WTC11 (cell line): ENCODE data around the gene GALNTL6. TPM values are rescaled to one million over a fixed set of nuclear protein-coding genes. Genes with fewer than 3 reads are reported as not detected.

Experiments used
- ATAC-seq: fragments of 200-7000 bp; cut with Tn5 transposase; 2 replicates; pipeline ENCODE4 v1.10.0; 2021; ENCODE audit warnings: mild to moderate bottlenecking, moderate library complexity
- CTCF ChIA-PET: fragments of 300-600 bp; sonication (Branson Sonifier 250); formaldehyde crosslinking; loops from one replicate; lab custom pipeline; 2021; ENCODE audit warnings: antibody characterized with exemption; lab: Charles Lee
- POLR2A ChIA-PET: fragments of 350-600 bp; sonication (Branson Sonifier 250); formaldehyde crosslinking; loops from one replicate; lab custom pipeline; 2021; ENCODE audit warnings: antibody characterized with exemption; lab: Charles Lee
- DNase-seq: peaks from one replicate; pipeline ENCODE4 v3.0.0; 2021; ENCODE audit warnings: low spot score
- H3K27ac Mint-ChIP-seq: 2 replicates; pipeline ENCODE4 v1.8.0; 2021; ENCODE audit warnings: mixed read lengths
- H3K27me3 Mint-ChIP-seq: 2 replicates; pipeline ENCODE4 v1.8.0; 2021; ENCODE audit warnings: low read depth, mild to moderate bottlenecking, moderate library complexity, mixed read lengths
- H3K36me3 Mint-ChIP-seq: 2 replicates; pipeline ENCODE4 v1.8.0; 2021; ENCODE audit warnings: mixed read lengths
- H3K4me1 Mint-ChIP-seq: 2 replicates; pipeline ENCODE4 v1.8.0; 2022; ENCODE audit warnings: mixed read lengths
- H3K4me3 Mint-ChIP-seq: 2 replicates; pipeline ENCODE4 v1.8.0; 2021; ENCODE audit warnings: mild to moderate bottlenecking, moderate library complexity, mixed read lengths
- H3K9me3 Mint-ChIP-seq: 2 replicates; pipeline ENCODE4 v1.8.0; 2021; ENCODE audit warnings: mixed read lengths
- CBFB ChIP-seq: sonication (generic); formaldehyde crosslinking; IDR thresholded peaks from 2 replicates; pipeline ENCODE4 v1.8.1; 2022; ENCODE audit warnings: mild to moderate bottlenecking, low read depth, missing genetic modification reagents
- CDX4 ChIP-seq: fragments of 250-450 bp; sonication (Bioruptor Pico); IDR thresholded peaks from 2 replicates; pipeline ENCODE4 v1.9.0; 2021; ENCODE audit warnings: moderate library complexity, mild to moderate bottlenecking, inconsistent platforms, borderline replicate concordance
- E2F5 ChIP-seq: sonication (generic); formaldehyde crosslinking; IDR thresholded peaks from 2 replicates; pipeline ENCODE4 v1.8.1; 2022; ENCODE audit warnings: mild to moderate bottlenecking, moderate library complexity, missing genetic modification reagents
- ETV6 ChIP-seq: sonication (generic); formaldehyde crosslinking; IDR thresholded peaks from 2 replicates; pipeline ENCODE4 v1.8.1; 2022; ENCODE audit warnings: mild to moderate bottlenecking, missing genetic modification reagents
- GTF2I ChIP-seq: fragments of 250-450 bp; sonication (Bioruptor Pico); conservative IDR thresholded peaks from 2 replicates; pipeline ENCODE4 v1.4.0; 2021; ENCODE audit warnings: mild to moderate bottlenecking
- MYBL2 ChIP-seq: sonication (generic); formaldehyde crosslinking; IDR thresholded peaks from 2 replicates; pipeline ENCODE4 v1.8.1; 2023; ENCODE audit warnings: mild to moderate bottlenecking, moderate library complexity, missing genetic modification reagents
- NFATC4 ChIP-seq: fragments of 250-450 bp; sonication (Bioruptor Pico); IDR thresholded peaks from 2 replicates; pipeline ENCODE4 v1.9.0; 2021; ENCODE audit warnings: mild to moderate bottlenecking
- NFYB ChIP-seq: sonication (generic); formaldehyde crosslinking; conservative IDR thresholded peaks from 2 replicates; pipeline ENCODE4 v1.8.0; 2022; ENCODE audit warnings: low read depth, missing genetic modification reagents
- NR1H2 ChIP-seq: sonication (generic); formaldehyde crosslinking; IDR thresholded peaks from 2 replicates; pipeline ENCODE4 v1.9.0; 2021; ENCODE audit warnings: mild to moderate bottlenecking, moderate library complexity, missing genetic modification reagents
- PRDM15 ChIP-seq: sonication (generic); formaldehyde crosslinking; IDR thresholded peaks from 2 replicates; pipeline ENCODE4 v1.8.0; 2022; ENCODE audit warnings: missing genetic modification reagents
- PREB ChIP-seq: sonication (generic); formaldehyde crosslinking; IDR thresholded peaks from 2 replicates; pipeline ENCODE4 v1.8.1; 2022; ENCODE audit warnings: mild to moderate bottlenecking, missing genetic modification reagents, moderate library complexity, borderline replicate concordance
- RELA ChIP-seq: sonication (generic); formaldehyde crosslinking; IDR thresholded peaks from 2 replicates; pipeline ENCODE4 v1.8.1; 2022; ENCODE audit warnings: missing genetic modification reagents, mild to moderate bottlenecking, borderline replicate concordance
- TCF7 ChIP-seq: sonication (generic); formaldehyde crosslinking; IDR thresholded peaks from 2 replicates; pipeline ENCODE4 v1.8.0; 2022; ENCODE audit warnings: mild to moderate bottlenecking, low read depth, missing genetic modification reagents, moderate library complexity
- USF1 ChIP-seq: sonication (generic); formaldehyde crosslinking; IDR thresholded peaks from 2 replicates; pipeline ENCODE4 v1.8.0; 2022; ENCODE audit warnings: mild to moderate bottlenecking, missing genetic modification reagents
- ZBTB43 ChIP-seq: sonication (generic); formaldehyde crosslinking; IDR thresholded peaks from 2 replicates; pipeline ENCODE4 v1.8.1; 2023; ENCODE audit warnings: mild to moderate bottlenecking, missing genetic modification reagents
- ZMAT4 ChIP-seq: fragments of 250-450 bp; sonication (Bioruptor Pico); IDR thresholded peaks from 2 replicates; pipeline ENCODE4 v1.9.0; 2021; ENCODE audit warnings: mild to moderate bottlenecking
- ZNF317 ChIP-seq: sonication (generic); formaldehyde crosslinking; IDR thresholded peaks from 2 replicates; pipeline ENCODE4 v1.8.1; 2023; ENCODE audit warnings: low read depth, mild to moderate bottlenecking, moderate library complexity, missing genetic modification reagents, borderline replicate concordance
- ZNF425 ChIP-seq: fragments of 250-450 bp; sonication (Bioruptor Pico); conservative IDR thresholded peaks from 2 replicates; pipeline ENCODE4 v1.9.0; 2021; ENCODE audit warnings: mild to moderate bottlenecking
- total RNA-seq: library from RNA; stranded (reverse); gene quantifications from 3 replicates; pipeline ENCODE4 v1.2.3, GENCODE V29; 2021

The GALNTL6 gene
- total RNA-seq, 1 experiment from 2014 or later, result 0.24 TPM

- ChIA-PET POLR2A (no interaction called here), CTCF (interaction anchor here (1.1 kb wide), 1 partner anchor 488 kb away, joined by 3 read pairs; no protein-coding TSS in a partner anchor)
- Mint-ChIP-seq H3K9me3 (no peaks in the 10 kb centered on the region), H3K4me3 (no peak overlapping the region), H3K36me3 (no peaks in the 10 kb centered on the region), H3K4me1 (peaks cover 29% of the 10 kb centered on the region), H3K27me3 (no peaks in the 10 kb centered on the region), H3K27ac (no peak overlapping the region)
- ATAC-seq (no peak), DNase-seq (no peak)
- TF ChIP-seq E2F5 (CRISPR knock-in tag), result no peak
- TF ChIP-seq NFATC4 (CRISPR knock-in tag), result no peak
- TF ChIP-seq MYBL2, result no peak
- no peak for TF ChIP-seq ZMAT4 (CRISPR knock-in tag)
- no peak for TF ChIP-seq NR1H2
- no peak for TF ChIP-seq ZNF317 (CRISPR knock-in tag)
- TF ChIP-seq ETV6 (CRISPR knock-in tag), result no peak
- no peak for TF ChIP-seq PREB (CRISPR knock-in tag)
- no peak for TF ChIP-seq NFYB (CRISPR knock-in tag)
Measured at GRCh38 chr4:172813359-172813923, 1000.2 kb downstream of the GALNTL6 start.

GRCh38 chr4:172815499-172816164, 1002.4 kb downstream of the GALNTL6 start:
- POLR2A ChIA-PET, result no interaction called here
- Mint-ChIP-seq H3K27me3 (no peaks in the 10 kb centered on the region), H3K9me3 (no peaks in the 10 kb centered on the region), H3K36me3 (no peaks in the 10 kb centered on the region), H3K27ac (no peak overlapping the region), H3K4me3 (no peak overlapping the region), H3K4me1 (peaks cover 7% of the 10 kb centered on the region)
- ATAC-seq (no peak), DNase-seq (no peak)
- CTCF ChIA-PET, result no interaction called here
- TF ChIP-seq ZBTB43 (no peak), ZNF317 (CRISPR knock-in tag) (no peak), USF1 (CRISPR knock-in tag) (no peak), RELA (no peak), TCF7 (CRISPR knock-in tag) (no peak), NFATC4 (CRISPR knock-in tag) (no peak), CBFB (CRISPR knock-in tag) (no peak), GTF2I (CRISPR knock-in tag) (no peak), PRDM15 (CRISPR knock-in tag) (no peak), ZNF425 (no peak), CDX4 (no peak)
